A549 treated with AZD2906 at 1 μM for 4 hours (cell line): ENCODE data around the gene ZNF587. TPM values are rescaled to one million over a fixed set of nuclear protein-coding genes. Genes with fewer than 3 reads are reported as not detected.

Experiments
- total RNA-seq: library from RNA; stranded (reverse); fragments of 200-300 nt; extraction: Qiagen RNA extraction; gene quantifications from 5 replicates; pipeline ENCODE4 v1.2.3, GENCODE V29; 2022

ZNF587 gene
- 5.0 to 7.2 TPM (median 5.8 TPM) in 5 replicates for total RNA-seq

GRCh38 chr19:57849666-57850473, at the start of gene ZNF587:
Gene ZNF587, plus strand, starts transcription at chr19:57849859. Its CDS starts 180 bp downstream, at chr19:57850039.

GRCh38 chr19:57814505-57815246, 35.0 kb upstream of the ZNF587 start, which contains the start of gene ZNF552:
Gene ZNF552, minus strand, starts transcription at chr19:57814913. Its CDS starts 170 bp downstream, at chr19:57814743.

GRCh38 chr19:57830071-57830602, 19.5 kb upstream of the ZNF587 start, which contains the start of gene ZNF587B:
Gene ZNF587B, plus strand, starts transcription at chr19:57830299. Its CDS starts 230 bp downstream, at chr19:57830529.

GRCh38 chr19:57888560-57889231, 39.0 kb downstream of the ZNF587 start, which contains the start of gene ZNF814:
Gene ZNF814, minus strand, starts transcription at chr19:57889037. Its CDS starts 235 bp downstream, at chr19:57888802.

Other genes starting within 250 kb of the ZNF587 start
- 4.8 to 6.2 TPM (median 5.4 TPM) in 5 replicates for gene ZNF530, start 250.0 kb upstream of the ZNF587 start, total RNA-seq
- 7.3 to 9.0 TPM (median 8.3 TPM) in 5 replicates for gene ZNF134, start 235.6 kb upstream of the ZNF587 start, total RNA-seq
- 5.3 to 6.4 TPM (median 6.2 TPM) in 5 replicates for gene ZNF211, start 216.7 kb upstream of the ZNF587 start, total RNA-seq
- gene ZSCAN4, start 180.9 kb upstream of the ZNF587 start, total RNA-seq, result not detected in 5 replicates
- 4.7 to 5.6 TPM (median 5.2 TPM) in 5 replicates for gene ZNF551, start 167.9 kb upstream of the ZNF587 start, total RNA-seq
- not detected in 5 replicates for gene ZNF154, start 140.7 kb upstream of the ZNF587 start, total RNA-seq
- gene ZNF671, start 122.2 kb upstream of the ZNF587 start, total RNA-seq, result 0.84 to 1.1 TPM (median 1.0 TPM) in 5 replicates
- gene ZNF776, start 103.0 kb upstream of the ZNF587 start, total RNA-seq, result 4.8 to 5.8 TPM (median 5.4 TPM) in 5 replicates
- 6.0 to 6.9 TPM (median 6.5 TPM) in 5 replicates for gene ZNF586, start 80.2 kb upstream of the ZNF587 start, total RNA-seq
- 4.5 to 6.0 TPM (median 5.1 TPM) in 5 replicates for gene ZNF552, start 34.9 kb upstream of the ZNF587 start, total RNA-seq
- 6.2 to 9.4 TPM (median 6.7 TPM) in 5 replicates for gene ZNF587B, start 19.6 kb upstream of the ZNF587 start, total RNA-seq
- 1.6 to 2.6 TPM (median 2.3 TPM) in 5 replicates for gene ZNF814, start 39.2 kb downstream of the ZNF587 start, total RNA-seq
- 3.0 to 5.4 TPM (median 3.7 TPM) in 5 replicates for gene ZNF417, start 66.7 kb downstream of the ZNF587 start, total RNA-seq
- 0.84 to 1.5 TPM (median 1.2 TPM) in 5 replicates for gene ZNF418, start 85.5 kb downstream of the ZNF587 start, total RNA-seq
- gene ZNF256, start 97.8 kb downstream of the ZNF587 start, total RNA-seq, result 0.88 to 1.2 TPM (median 1.1 TPM) in 5 replicates
- gene C19orf18, start 124.7 kb downstream of the ZNF587 start, total RNA-seq, result 0.07 to 0.08 TPM in 2 of 5 replicates, not detected in the others
- 1.6 to 2.4 TPM (median 2.3 TPM) in 5 replicates for gene ZNF606, start 153.0 kb downstream of the ZNF587 start, total RNA-seq
- not detected in 5 replicates for gene ZSCAN1, start 184.2 kb downstream of the ZNF587 start, total RNA-seq
- gene ZNF135, start 209.4 kb downstream of the ZNF587 start, total RNA-seq, result not detected in 5 replicates
- 1.9 to 3.5 TPM (median 2.1 TPM) in 5 replicates for gene ZSCAN18, start 248.4 kb downstream of the ZNF587 start, total RNA-seq